ENCODE results near the gene PTPRH. TPM values are rescaled to one million over a fixed set of nuclear protein-coding genes. Genes with fewer than 3 reads are reported as not detected.
"Not testable (repeated sequence)": the region's sequence is repeated elsewhere in the genome, so short reads cannot be mapped to it uniquely, and the experiment has no call there.

The PTPRH gene
- total RNA-seq, 1 donor from 2014 or later = 0.64 TPM

DNA sequence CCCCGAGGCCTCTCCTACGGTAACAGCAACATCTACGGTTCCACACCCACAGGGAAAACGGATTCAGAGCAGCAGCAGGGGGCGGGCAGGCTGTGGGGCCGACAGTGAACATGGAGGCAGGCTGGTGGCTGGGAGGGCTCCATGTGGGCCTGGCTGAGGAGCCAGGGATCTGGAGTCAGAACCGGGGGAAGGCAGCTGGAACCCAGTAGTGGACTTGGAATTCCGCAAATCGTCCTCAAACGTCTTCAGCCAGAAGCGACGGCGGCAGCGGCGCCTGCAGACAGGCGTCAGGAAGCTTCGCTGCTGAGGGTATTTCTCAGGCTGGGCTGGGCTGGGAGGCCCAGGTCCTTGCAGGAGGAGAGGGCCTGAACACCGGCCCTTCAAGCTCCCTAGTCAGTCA, 17.5 kb upstream of the PTPRH start:
- no peak for DNase-seq (ENCODE audit: low spot score in 2 of 2)
- intact Hi-C loops (cut with DNase I) = no loop called here
- TF ChIP-seq, protein P1, sequence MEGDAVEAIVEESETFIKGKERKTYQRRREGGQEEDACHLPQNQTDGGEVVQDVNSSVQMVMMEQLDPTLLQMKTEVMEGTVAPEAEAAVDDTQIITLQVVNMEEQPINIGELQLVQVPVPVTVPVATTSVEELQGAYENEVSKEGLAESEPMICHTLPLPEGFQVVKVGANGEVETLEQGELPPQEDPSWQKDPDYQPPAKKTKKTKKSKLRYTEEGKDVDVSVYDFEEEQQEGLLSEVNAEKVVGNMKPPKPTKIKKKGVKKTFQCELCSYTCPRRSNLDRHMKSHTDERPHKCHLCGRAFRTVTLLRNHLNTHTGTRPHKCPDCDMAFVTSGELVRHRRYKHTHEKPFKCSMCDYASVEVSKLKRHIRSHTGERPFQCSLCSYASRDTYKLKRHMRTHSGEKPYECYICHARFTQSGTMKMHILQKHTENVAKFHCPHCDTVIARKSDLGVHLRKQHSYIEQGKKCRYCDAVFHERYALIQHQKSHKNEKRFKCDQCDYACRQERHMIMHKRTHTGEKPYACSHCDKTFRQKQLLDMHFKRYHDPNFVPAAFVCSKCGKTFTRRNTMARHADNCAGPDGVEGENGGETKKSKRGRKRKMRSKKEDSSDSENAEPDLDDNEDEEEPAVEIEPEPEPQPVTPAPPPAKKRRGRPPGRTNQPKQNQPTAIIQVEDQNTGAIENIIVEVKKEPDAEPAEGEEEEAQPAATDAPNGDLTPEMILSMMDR (IDR thresholded peaks at IDR 0.05) = no peak
- H3K4me1 ChIP-seq = no peaks in the 10 kb centered on the region
- H3K27me3 ChIP-seq = no peaks in the 10 kb centered on the region
- H3K36me3 ChIP-seq = peaks cover 46 to 52% of the 10 kb centered on the region in 2 donors
- no peak overlapping the region for H3K4me3 ChIP-seq
- H3K27ac ChIP-seq = no peak overlapping the region
- H3K9me3 ChIP-seq = no peaks in the 10 kb centered on the region

DNA sequence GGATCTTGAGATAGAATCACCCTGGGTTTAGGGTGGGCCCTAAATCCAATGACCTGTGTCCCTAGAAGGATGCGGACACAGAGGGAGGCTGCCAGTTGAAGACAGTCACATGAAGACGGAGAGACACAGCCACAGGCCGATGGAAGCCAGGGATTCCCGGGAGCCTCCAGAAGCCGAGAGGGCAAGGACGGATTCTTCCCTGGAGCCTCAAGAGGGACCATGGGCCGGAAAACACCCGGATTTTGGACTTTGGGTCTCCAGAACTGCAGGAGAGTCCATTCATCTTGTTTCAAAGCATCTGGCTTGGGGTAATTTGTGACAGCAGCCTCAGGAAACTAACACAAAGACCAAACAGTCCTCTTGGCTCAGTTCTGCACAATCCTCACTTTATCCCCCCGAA, 17.0 kb upstream of the PTPRH start:
- Histone ChIP-seq H3K4me3 (no peak overlapping the region), H3K27ac (no peak overlapping the region), H3K9me3 (no peaks in the 10 kb centered on the region), H3K27me3 (no peaks in the 10 kb centered on the region), H3K4me1 (no peaks in the 10 kb centered on the region), H3K36me3 (peaks cover 41 to 47% of the 10 kb centered on the region in 2 donors)
- intact Hi-C loops (cut with DNase I) = no loop called here
- no peak for DNase-seq (ENCODE audit: low spot score in 2 of 2)
- TF ChIP-seq, protein P1 (IDR thresholded peaks at IDR 0.05) = no peak

DNA sequence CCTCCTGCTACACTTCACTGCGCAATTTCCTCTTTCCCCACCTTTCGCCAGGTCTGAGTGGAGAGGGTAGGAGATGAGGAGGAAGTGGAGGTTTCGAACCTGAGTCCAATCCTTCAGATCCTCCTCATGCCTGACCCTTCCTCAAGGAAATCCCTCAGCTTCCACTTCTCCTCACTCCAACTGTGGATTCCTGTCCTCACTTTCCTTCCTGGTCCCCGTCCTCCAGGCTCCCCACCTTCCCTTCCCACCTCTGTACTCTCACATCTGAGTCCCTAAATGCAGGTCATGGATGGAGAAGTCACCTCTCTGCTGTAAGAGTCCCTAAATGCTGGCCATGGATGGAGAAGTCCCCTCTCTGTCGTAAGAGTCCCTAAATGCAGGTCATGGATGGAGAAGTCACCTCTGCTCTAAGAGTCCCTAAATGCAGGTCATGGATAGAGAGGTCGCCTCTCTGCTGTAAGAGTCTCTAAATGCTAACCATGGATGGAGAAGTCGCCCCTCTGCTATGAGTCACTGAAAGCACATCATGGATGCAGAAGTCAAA, 16.2 kb upstream of the PTPRH start:
- H3K27me3 ChIP-seq = no peaks in the 10 kb centered on the region
- H3K4me1 ChIP-seq = no peaks in the 10 kb centered on the region

DNA sequence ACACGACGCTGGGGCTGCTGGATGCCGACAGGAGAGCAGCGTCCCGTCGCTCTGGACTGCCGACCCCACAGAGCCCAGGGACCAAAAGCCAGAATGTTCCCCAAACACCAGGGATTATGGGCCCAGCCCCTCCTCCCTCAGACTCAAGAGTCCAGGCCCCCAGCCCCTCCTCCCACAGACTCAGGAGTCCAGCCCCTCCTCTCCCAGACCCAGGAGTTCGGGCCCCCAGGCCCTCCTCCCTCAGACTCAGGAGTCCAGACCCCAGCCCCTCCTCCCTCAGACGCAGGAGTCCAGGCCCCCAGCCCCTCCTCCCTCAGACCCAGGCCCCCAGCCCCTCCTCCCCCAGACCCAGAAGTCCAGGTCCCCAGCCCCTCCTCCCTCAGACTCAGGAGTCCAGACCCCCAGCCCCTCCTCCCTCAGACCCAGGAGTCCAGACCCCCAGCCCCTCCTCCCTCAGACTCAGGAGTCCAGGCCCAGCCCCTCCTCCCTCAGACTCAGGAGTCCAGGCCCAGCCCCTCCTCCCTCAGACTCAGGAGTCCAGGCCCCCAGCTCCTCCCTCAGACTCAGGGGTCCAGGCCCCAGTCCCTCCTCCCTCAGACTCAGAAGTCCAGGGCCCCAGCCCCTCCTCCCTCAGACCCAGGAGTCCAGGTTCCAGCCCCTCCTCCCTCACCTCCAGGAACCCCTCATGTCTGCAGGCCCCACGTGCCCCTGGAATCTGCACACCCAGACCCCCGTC, 15.5 kb upstream of the PTPRH start:
- H3K27me3 ChIP-seq; intact Hi-C loops (cut with DNase I); H3K9me3 ChIP-seq; H3K4me1 ChIP-seq; H3K27ac ChIP-seq; DNase-seq (ENCODE audit: low spot score in 2 of 2); H3K4me3 ChIP-seq: not testable (repeated sequence)
- peaks cover 26 to 33% of the 10 kb centered on the region in 2 donors for H3K36me3 ChIP-seq

More for the DNA sequence above, 16.2 kb upstream of the PTPRH start:
- intact Hi-C loops (cut with DNase I) = no loop called here
- Histone ChIP-seq H3K4me3 (no peak overlapping the region), H3K27ac (no peak overlapping the region), H3K36me3 (peaks cover 33 to 39% of the 10 kb centered on the region in 2 donors), H3K9me3 (no peaks in the 10 kb centered on the region)
- DNase-seq (ENCODE audit: low spot score in 2 of 2) = no peak
- TF ChIP-seq, protein P1 (IDR thresholded peaks at IDR 0.05) = no peak

DNA sequence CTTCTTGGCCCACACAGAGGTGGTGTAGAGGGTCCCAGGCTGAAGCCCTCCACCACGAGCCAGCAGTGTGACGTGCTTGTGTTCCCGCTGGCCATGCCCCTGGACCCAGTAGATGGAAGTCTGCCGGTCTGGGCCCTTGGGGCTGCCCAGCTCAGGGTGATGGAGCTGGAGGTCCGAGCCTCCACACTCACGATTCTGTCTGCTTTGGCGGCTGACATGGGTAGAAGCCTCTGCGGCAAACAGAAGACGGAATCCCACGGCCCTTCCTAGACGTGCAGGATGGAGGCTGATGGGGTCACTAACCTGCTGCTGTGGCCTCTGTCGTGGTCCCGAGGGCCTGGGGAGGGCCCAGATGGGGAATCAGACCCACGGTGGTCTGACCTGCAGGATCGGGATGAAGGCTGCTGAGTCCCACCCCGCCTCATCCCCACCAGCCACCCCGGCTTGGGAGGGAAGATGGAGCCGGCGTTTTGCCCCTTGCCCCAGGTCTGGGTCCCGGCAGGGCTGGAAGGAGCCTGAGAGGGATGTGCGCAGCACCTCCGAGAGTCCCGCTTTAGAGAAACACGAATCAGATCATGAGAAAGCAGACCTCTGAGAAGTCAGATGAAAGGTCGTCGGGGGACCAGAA, 14.9 kb upstream of the PTPRH start:
- Histone ChIP-seq H3K27me3 (no peaks in the 10 kb centered on the region), H3K4me1 (no peaks in the 10 kb centered on the region), H3K9me3 (no peaks in the 10 kb centered on the region), H3K27ac (no peak overlapping the region), H3K36me3 (peaks cover 20 to 27% of the 10 kb centered on the region in 2 donors), H3K4me3 (no peak overlapping the region)
- intact Hi-C loops (cut with DNase I) = no loop called here
- TF ChIP-seq, protein P1 (IDR thresholded peaks at IDR 0.05) = no peak
- no peak for DNase-seq (ENCODE audit: low spot score in 2 of 2)
